ENCODE data around the gene ZNF470.

Gene ZNF470

GRCh38 chr19:56611288-56611687 lies 44.0 kb downstream of the ZNF470 start:
- no peak for DNase-seq

- DNase-seq, result no peak
These were observed 45.5 kb downstream of the ZNF470 start for GRCh38 chr19:56612737-56613136.

- DNase-seq, result no peak
These were observed 46.4 kb downstream of the ZNF470 start for GRCh38 chr19:56613639-56614038.

- DNase-seq, result no peak
These were observed 50.3 kb downstream of the ZNF470 start for GRCh38 chr19:56617531-56617930.

GRCh38 chr19:56619121-56619520 lies 51.9 kb downstream of the ZNF470 start:
- DNase-seq, result no peak

- no peak for DNase-seq
These were observed 55.1 kb downstream of the ZNF470 start for GRCh38 chr19:56622374-56622773.

- DNase-seq, result no peak
These were observed 55.7 kb downstream of the ZNF470 start for GRCh38 chr19:56623006-56623405.

- no peak for DNase-seq
These were observed 58.4 kb downstream of the ZNF470 start for GRCh38 chr19:56625708-56626107.

GRCh38 chr19:56633021-56633420 lies 65.8 kb downstream of the ZNF470 start:
- DNase-seq, result no peak

GRCh38 chr19:56637976-56638555 lies 70.8 kb downstream of the ZNF470 start:
- no peak for DNase-seq

Data from T-helper 9 cell (primary cell).